HG03457 (cell line): ENCODE results near the gene PLSCR5.

ENCODE experiments used
- ATAC-seq: cut with Tn5 transposase; IDR thresholded peaks from one replicate; pipeline ENCODE4 v1.9.1; 2021; ENCODE audit warnings: moderate number of reproducible peaks; ENCODE audit not compliant: unreplicated experiment

Gene PLSCR5

DNA sequence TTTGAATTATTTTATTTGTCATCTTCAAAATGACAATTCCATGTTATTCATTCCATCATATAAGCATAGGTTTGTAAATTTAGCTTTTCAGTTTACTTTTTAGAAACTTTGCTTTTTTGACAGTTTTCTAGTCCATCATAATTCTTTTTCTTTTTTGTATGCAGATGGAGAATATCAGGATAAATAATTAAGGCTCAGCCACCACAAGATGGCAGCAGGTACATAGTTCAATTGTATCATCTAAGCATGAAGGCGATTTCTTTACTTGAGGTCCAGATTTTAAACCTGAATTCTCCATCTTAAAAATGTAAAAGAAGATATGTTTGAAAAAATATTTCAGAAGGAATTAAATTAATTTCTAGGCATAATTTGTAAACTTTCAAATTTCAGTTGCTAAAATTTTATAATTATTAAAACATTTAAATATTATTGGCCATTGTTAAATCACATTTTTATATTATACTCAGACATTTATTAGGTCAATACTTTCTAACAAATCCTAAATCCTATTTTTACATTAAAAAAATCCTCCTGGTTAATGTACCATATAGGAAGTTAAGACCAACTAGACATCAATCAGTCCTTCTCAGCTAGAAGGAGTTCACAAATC is 15.1 kb downstream of the PLSCR5 start:
- no peak for ATAC-seq

GRCh38 chr3:146585156-146585555 is 20.0 kb downstream of the PLSCR5 start:
- ATAC-seq: no peak

DNA sequence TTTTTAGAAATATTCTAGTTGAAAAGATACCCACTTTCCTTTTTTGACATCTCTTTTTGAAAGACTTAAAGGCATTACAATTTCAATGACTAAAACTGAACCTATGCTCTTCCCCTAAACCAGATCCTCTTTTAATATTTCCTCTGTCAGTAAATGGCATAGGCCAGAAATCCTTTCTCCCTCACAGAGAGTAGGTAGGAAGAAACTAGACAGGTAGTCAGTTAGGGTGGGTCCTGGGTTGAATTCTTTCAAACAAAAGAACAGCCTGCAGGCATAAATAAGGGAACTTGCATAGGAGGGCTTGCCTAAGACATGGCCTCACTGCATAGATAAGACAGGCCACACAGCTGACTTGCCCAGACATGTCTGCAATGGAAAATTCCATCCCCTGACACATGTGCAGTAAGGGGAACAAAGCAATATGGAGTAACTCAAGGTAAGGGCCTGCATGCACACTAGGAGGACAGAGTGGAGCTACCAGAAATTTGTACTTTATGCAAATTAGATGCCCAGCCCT is 23.1 kb downstream of the PLSCR5 start:
- no peak for ATAC-seq

GRCh38 chr3:146581080-146581601 is 24.0 kb downstream of the PLSCR5 start:
- ATAC-seq: no peak

DNA sequence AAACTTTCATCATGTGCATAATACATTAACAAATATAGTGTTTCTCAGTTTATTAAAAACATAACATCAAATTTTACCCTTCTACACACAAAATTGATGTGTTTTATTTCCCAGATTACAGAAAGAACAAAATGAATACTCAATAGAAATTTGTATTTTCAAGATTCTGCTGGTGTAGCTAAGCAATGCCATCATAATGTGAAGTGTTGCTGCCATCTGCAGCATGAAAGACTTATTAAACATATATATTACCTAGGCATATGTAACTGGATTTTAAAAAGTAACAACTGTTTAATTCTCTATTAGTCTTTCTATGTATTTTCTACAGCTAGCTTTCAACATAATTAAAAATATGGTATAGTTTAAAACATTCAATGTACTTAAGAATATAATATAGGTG is 27.5 kb downstream of the PLSCR5 start:
- no peak for ATAC-seq

DNA sequence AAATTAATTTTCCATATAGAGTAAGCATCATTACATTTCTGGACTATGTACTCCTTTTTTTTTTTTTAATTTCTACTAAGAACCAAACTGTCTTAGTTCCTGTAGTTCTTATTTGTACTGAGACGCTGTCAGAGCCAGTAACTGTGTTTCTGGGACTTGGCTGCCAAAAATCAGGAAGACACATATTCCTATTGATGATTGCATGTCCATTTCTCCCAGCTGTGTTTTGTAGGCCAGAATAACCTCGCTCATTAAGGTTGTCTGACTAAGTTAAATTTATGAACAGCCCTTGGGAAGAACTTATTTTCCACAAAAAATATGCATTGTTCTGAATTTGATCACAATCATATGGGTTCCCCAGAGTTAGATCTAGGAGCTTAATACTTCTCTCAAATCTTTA is 29.5 kb downstream of the PLSCR5 start:
- ATAC-seq: no peak

DNA sequence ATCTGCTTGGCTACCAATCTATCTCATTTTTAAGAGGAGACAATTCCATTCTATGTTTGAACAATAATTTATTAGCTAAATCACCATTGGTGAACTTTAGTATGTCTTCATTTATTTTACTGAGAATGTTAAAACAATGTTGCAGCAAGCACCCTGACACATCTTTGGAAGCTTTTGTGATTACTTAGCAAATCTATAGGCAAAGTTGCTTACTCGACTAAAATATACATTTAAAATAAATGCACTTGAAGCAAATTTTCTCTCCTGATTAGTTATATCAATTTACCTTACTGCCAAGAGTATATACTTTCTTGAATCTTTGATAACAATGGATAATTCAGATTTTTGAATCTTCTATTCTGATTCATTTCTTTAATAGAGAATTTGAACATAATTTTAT is 31.0 kb downstream of the PLSCR5 start:
- no peak for ATAC-seq

DNA sequence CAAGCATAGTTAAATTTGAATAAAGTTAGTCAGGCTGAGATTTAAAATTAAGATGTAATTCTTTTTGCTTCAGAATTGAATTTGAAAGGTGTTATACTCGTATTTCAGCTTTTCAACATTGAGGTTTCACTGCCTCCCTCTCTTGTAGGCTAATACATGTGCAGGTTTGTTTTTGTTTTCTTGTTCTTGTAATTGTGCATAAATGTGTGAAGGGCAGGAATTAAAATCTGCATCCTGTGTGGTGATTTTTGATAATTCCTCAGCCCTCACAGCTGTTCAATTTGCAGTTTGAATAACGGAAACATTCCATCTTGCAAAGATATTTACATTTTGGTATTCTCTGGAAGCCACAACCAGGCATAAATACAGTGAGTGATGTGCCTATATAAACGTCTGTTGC is 35.8 kb downstream of the PLSCR5 start:
- ATAC-seq: no peak

DNA sequence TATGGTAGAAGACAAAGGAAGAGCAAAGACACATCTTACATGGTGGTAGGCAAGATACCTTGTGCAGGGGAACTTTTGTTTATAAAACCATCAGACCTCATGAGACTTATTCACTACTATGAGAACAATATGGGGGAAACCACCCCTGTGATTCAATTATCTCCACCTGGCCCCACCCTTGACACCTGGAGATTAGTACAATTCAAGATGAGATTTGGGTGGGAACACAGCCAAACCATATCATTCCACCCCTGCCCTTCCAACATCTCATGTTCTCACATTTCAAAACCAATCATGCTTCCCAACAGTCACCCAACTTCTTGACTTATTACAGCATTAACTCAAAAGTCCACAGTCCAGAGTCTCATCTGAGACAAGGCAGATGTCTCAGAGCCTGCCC is 39.0 kb downstream of the PLSCR5 start:
- no peak for ATAC-seq

DNA sequence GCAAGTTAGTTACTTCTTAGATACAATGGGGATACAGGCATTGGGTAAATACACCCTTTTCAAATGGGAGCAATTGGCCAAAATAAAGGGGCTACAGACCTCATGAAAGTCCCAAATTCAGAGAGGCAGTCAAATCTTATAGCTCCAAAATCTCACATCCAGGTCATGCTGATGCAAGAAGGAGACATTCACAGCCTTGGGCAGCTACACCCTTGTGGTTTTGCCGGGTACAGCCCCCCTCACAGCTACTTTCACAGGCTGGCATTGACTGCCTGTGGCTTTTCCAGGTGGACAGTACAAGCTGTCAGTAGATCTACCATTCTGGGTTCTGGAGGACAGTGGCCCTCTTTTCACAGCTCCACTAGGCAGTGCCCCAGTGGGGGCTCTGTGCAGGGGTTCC is 43.3 kb downstream of the PLSCR5 start:
- ATAC-seq: no peak

- ATAC-seq: no peak
These were observed 43.7 kb downstream of the PLSCR5 start for GRCh38 chr3:146561463-146561862.

DNA sequence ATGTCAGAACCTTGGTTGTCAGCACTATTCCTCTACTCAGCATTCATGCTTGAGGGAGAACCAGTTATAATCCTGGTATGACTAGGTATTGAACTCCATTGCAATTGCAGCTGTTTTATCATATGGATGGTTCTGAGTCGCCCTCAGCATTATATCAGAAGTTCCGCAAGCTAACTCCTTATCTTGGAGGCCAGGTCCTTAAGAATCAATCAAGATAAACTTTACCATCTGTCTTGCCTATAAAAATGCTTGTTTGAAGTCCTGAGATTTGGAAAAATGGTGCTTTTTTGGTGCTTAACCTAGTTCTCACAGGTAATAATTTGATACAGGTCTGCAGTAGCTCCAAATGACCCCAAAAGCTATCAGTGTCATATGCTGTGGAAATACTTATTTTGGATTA is 44.5 kb downstream of the PLSCR5 start:
- ATAC-seq: no peak

DNA sequence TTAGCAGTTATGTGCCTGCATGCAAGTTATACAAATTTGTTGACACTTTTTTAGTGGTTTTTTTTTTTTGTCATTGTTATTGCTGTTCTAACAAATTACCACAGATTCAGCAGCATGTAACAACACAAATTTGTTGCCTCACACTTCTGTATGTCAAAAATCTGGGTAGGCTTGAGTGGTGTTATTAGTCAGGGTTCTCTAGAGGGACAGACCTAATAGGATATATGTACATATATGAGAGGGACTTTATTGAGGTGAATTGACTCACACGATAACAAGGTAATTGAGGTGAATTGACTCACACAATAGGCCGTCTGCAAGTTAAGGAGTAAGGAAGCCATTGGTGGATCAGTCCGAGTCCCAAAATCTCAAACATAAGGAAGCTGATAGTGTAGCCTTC is 45.8 kb downstream of the PLSCR5 start:
- ATAC-seq: no peak

- no peak for ATAC-seq
These were observed 46.4 kb downstream of the PLSCR5 start for GRCh38 chr3:146558781-146559180.

- ATAC-seq: no peak
These were observed 47.4 kb downstream of the PLSCR5 start for GRCh38 chr3:146557745-146558144.

GRCh38 chr3:146555311-146555710 is 49.8 kb downstream of the PLSCR5 start:
- no peak for ATAC-seq

DNA sequence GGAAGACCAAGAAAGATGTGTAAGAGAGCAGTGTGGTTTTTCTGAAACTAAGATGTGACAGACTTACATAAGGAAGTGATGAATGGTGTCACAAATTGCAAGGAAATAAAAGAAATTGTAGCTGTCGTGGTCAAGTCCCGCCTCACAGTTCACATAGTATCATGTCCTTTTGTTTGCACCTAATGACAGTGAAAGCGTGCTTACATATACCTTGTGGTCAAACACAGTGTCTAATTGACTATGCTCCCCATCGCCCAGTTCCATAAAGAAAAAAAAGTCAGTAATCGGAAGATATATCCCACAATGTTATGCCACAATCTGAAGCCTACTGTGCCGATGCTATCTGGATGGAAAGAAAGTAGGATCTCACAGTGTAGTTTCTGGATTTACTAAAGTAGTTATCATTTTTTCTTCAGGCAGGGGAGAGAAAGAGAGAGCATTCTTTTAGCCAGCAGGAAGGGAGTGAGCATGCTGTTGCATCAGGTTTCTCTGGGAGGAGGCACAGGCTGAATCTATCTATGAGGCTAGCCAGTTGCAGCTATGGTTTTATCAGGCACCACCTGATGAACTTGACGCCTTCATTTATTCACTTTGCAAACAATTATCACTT is 50.9 kb downstream of the PLSCR5 start:
- ATAC-seq: no peak

DNA sequence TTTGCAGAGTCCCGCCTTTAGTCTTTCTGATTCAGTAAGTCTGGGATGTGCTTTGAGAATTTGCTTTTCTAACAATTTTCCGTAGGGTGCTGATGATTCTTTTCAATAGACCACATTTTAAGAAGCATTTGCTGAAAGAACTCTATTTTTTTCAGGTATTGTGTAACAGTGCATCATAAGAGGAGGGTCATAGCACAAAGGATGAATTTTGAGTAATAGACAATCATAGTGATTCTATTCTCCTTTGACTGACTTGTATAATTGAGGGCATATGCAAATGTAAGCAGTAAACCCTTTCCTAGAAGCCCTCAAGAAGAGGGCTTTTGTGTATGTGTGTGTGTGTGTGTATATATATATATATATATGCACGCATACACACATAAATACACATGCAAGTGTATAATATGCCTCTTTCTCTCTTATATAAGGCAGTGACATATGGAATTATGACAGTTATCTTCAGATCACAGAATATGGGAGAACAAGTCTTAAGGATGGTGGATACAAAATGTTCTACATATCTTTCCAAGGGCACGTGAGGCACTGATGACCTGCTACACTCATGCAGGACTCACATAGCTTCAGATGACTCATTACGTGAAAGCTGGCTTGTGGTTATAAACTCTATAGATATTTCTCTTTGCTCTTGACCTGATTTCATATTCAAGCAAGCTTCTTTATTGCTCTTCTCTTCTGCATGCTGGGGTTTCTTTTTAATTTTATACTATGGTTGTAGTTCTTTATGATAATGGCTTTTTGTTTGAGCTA is 54.2 kb downstream of the PLSCR5 start:
- ATAC-seq: peak; percentile 83

GRCh38 chr3:146550070-146550615 is 55.0 kb downstream of the PLSCR5 start:
- ATAC-seq: no peak

- no peak for ATAC-seq
These were observed 57.8 kb downstream of the PLSCR5 start for GRCh38 chr3:146547235-146547835.

DNA sequence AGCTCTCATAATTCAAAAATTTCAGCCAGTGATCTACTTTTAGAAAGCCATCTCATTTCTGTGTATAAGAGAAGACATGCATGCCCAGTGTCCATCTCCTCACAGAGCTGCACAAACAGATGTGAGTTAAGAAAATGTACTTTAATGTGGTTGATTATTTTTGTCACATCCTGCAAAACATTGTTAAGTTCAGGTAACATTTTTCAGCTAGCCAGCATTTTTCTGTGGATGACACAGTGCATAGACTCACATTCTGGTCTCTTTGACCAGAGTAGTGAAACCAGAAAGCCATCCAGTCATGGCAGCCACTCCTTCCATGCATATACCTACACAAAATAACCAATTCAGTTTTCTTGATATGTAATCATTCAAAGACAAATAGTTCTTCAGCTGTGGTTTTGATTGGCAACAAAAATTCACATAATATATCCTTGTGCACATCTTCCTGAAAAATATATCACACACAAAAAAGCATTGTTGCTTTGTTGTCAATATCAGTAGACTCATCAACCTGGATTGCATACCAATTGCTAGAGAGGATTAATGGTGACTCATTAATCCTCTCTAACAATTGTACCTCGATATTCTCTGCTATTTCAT is 58.7 kb downstream of the PLSCR5 start:
- no peak for ATAC-seq
